Astrocyte (in vitro differentiated cells and primary cell): Measurements from ENCODE around the gene RASGRF2. TPM values are rescaled to one million over a fixed set of nuclear protein-coding genes. Genes with fewer than 3 reads are reported as not detected.

Experiments
- DNase-seq: peaks from one replicate; pipeline ENCODE4 v3.0.0-alpha.2; 2010; ENCODE audit warnings: low read depth
- FAIRE-seq: peaks from 2 replicates; lab custom pipeline; 2011; peaks lifted over from hg19 to GRCh38; lab: Jason Lieb, UNC
- H2AFZ ChIP-seq: 2 replicates; pipeline ENCODE4 v1.6.0; 2012; ENCODE audit warnings: low read depth, low read length, inconsistent platforms
- H3K27ac ChIP-seq: 2 replicates; pipeline ENCODE4 v1.5.1; 2011; ENCODE audit warnings: low read depth, low read length, inconsistent platforms
- H3K27me3 ChIP-seq: 2 replicates; pipeline ENCODE4 v1.6.0; 2011; ENCODE audit warnings: low read length, inconsistent platforms; ENCODE audit not compliant: insufficient read depth
- H3K36me3 ChIP-seq: 2 replicates; pipeline ENCODE4 v1.5.1; 2011; ENCODE audit warnings: low read length, inconsistent platforms; ENCODE audit not compliant: insufficient read depth
- H3K4me1 ChIP-seq: 2 replicates; pipeline ENCODE4 v1.5.1; 2011; ENCODE audit warnings: low read length, inconsistent platforms; ENCODE audit not compliant: insufficient read depth
- H3K4me2 ChIP-seq: 2 replicates; pipeline ENCODE4 v1.6.0; 2012; ENCODE audit warnings: low read length, inconsistent platforms
- H3K4me3 ChIP-seq: 2 replicates; pipeline ENCODE4 v1.5.1; 2011; ENCODE audit warnings: low read depth, mild to moderate bottlenecking, low read length, inconsistent platforms; ENCODE audit not compliant: insufficient read depth
- H3K79me2 ChIP-seq: 2 replicates; pipeline ENCODE4 v1.6.0; 2012; ENCODE audit warnings: mild to moderate bottlenecking, low read length, inconsistent platforms; ENCODE audit not compliant: insufficient read depth
- H3K9ac ChIP-seq: 2 replicates; pipeline ENCODE4 v1.6.0; 2012; ENCODE audit warnings: mild to moderate bottlenecking, low read length, inconsistent platforms
- H3K9me3 ChIP-seq: 2 replicates; pipeline ENCODE4 v1.5.1; 2012; ENCODE audit warnings: low read depth, mild to moderate bottlenecking, low read length, inconsistent platforms; ENCODE audit not compliant: insufficient read depth
- H4K20me1 ChIP-seq: 2 replicates; pipeline ENCODE4 v1.6.0; 2012; ENCODE audit warnings: low read length, inconsistent platforms; ENCODE audit not compliant: insufficient read depth
- H3K27ac Mint-ChIP-seq: one replicate; pipeline ENCODE4 v1.8.0; 2021; ENCODE audit warnings: mild to moderate bottlenecking, mixed read lengths; ENCODE audit not compliant: unreplicated experiment
- H3K27me3 Mint-ChIP-seq: one replicate; pipeline ENCODE4 v1.8.0; 2021; ENCODE audit warnings: low read depth, mixed read lengths; ENCODE audit not compliant: unreplicated experiment
- H3K36me3 Mint-ChIP-seq: one replicate; pipeline ENCODE4 v1.8.0; 2021; ENCODE audit warnings: low read depth, mixed read lengths; ENCODE audit not compliant: unreplicated experiment
- H3K4me1 Mint-ChIP-seq: one replicate; pipeline ENCODE4 v1.8.0; 2021; ENCODE audit warnings: low read depth, mixed read lengths; ENCODE audit not compliant: unreplicated experiment
- H3K4me3 Mint-ChIP-seq: one replicate; pipeline ENCODE4 v1.8.0; 2021; ENCODE audit warnings: mild to moderate bottlenecking, moderate library complexity, mixed read lengths; ENCODE audit not compliant: unreplicated experiment
- H3K9me3 Mint-ChIP-seq: one replicate; pipeline ENCODE4 v1.8.0; 2021; ENCODE audit warnings: mild to moderate bottlenecking, mixed read lengths; ENCODE audit not compliant: unreplicated experiment
- CTCF ChIP-seq: IDR thresholded peaks from 2 replicates; pipeline ENCODE4 v1.5.1; 2011; ENCODE audit warnings: low read depth, mild to moderate bottlenecking, inconsistent platforms, low read length, moderate library complexity; ENCODE audit not compliant: insufficient read depth
- EZH2 ChIP-seq: IDR thresholded peaks from 2 replicates; pipeline ENCODE4 v1.6.1; 2012; ENCODE audit warnings: mild to moderate bottlenecking, low read length, inconsistent platforms; ENCODE audit not compliant: insufficient read depth
- total RNA-seq: library from RNA; stranded (reverse); gene quantifications from 2 replicates; pipeline ENCODE4 v1.2.1, GENCODE V29; 2021

RASGRF2 gene
- total RNA-seq, 1 donor from 2014 or later: 8.0 TPM

DNA sequence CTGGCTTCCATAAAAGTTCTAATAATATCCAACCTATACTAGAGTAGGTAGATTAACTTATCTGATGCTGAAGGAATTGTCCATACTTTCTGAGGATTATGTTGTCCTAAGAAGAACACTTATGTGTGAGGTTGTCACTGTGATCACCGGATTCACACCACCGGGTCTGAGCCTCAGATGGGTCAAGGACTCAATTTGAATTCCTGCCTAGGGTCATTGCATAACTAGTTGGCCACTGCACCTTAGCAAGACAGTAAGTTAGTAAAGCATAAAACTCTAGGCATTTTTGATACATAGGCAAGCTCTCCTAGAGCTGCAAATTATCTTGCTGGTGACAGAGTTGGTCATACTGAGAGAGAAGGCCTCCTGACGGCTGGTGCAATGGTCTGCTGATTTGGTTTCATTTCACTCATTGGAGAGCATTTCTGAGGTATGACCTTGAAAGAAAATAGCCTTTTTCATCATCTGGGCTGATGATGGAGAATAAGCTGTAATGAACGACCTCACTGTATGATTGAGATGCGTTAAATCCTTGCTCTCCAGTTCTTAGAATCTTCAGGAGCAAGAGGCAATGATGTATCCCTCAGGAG, 200.9 kb downstream of the RASGRF2 start:
- TF ChIP-seq EZH2 (no peak), CTCF (no peak)
- H3K27me3 Mint-ChIP-seq: no peaks in the 10 kb centered on the region
- Histone ChIP-seq H3K27me3 (no peaks in the 10 kb centered on the region), H3K4me2 (no peak overlapping the region), H3K4me3 (no peak overlapping the region), H3K9me3 (no peaks in the 10 kb centered on the region), H3K79me2 (no peaks in the 10 kb centered on the region), H3K27ac (no peak overlapping the region), H3K4me1 (no peaks in the 10 kb centered on the region), H3K9ac (no peak overlapping the region), H4K20me1 (no peaks in the 10 kb centered on the region), H3K36me3 (no peaks in the 10 kb centered on the region), H2AFZ (no peak overlapping the region)
- H3K27ac Mint-ChIP-seq: no peak overlapping the region
- no peak for DNase-seq
- H3K4me3 Mint-ChIP-seq: no peak overlapping the region
- no peaks in the 10 kb centered on the region for H3K36me3 Mint-ChIP-seq
- peaks cover 14% of the 10 kb centered on the region for H3K4me1 Mint-ChIP-seq
- H3K9me3 Mint-ChIP-seq: peaks cover 3% of the 10 kb centered on the region
- no peak for FAIRE-seq

DNA sequence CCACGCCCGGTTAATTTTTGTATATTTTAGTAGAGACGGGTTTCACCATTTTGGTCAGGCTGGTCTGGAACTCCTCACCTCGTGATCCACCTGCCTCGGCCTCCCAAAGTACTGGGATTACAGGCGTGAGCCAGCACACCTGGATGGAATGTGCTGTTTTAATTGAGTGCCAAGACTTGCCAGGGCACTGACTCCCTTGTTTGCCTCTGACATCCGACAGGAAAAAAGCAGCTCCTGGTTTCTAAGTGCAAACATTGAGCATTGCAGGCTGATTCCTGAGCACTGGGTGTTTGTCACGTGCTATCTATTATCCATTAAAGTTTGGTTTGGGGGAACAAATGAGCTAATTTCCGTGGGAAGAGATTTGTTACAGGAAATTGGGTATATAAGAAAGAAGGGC, 202.3 kb downstream of the RASGRF2 start:
- Mint-ChIP-seq H3K36me3 (no peaks in the 10 kb centered on the region), H3K27me3 (no peaks in the 10 kb centered on the region), H3K4me3 (no peak overlapping the region), H3K9me3 (peaks cover 1% of the 10 kb centered on the region), H3K4me1 (peaks cover 14% of the 10 kb centered on the region), H3K27ac (no peak overlapping the region)
- H3K4me1 ChIP-seq: no peaks in the 10 kb centered on the region
- DNase-seq: no peak
- no peak for FAIRE-seq
- H3K79me2 ChIP-seq: no peaks in the 10 kb centered on the region
- H4K20me1 ChIP-seq: no peaks in the 10 kb centered on the region
- H2AFZ ChIP-seq: no peak overlapping the region
- no peaks in the 10 kb centered on the region for H3K36me3 ChIP-seq
- no peak overlapping the region for H3K27ac ChIP-seq
- H3K9me3 ChIP-seq: no peaks in the 10 kb centered on the region
- H3K9ac ChIP-seq: no peak overlapping the region
- H3K4me2 ChIP-seq: no peak overlapping the region
- H3K27me3 ChIP-seq: no peaks in the 10 kb centered on the region
- H3K4me3 ChIP-seq: no peak overlapping the region
- no peak for TF ChIP-seq EZH2
- no peak for TF ChIP-seq CTCF

GRCh38 chr5:81163651-81164050, 203.5 kb downstream of the RASGRF2 start:
- no peak overlapping the region for H3K27ac ChIP-seq
- H3K27ac Mint-ChIP-seq: peak overlapping the region; percentile 97
- no peaks in the 10 kb centered on the region for H3K36me3 Mint-ChIP-seq
- H3K27me3 Mint-ChIP-seq: peaks cover 2% of the 10 kb centered on the region
- H4K20me1 ChIP-seq: no peaks in the 10 kb centered on the region
- peaks cover 14% of the 10 kb centered on the region for H3K4me1 Mint-ChIP-seq
- DNase-seq (peak; percentile 51), FAIRE-seq (no peak)
- no peaks in the 10 kb centered on the region for H3K9me3 ChIP-seq
- H3K79me2 ChIP-seq: no peaks in the 10 kb centered on the region
- H3K4me3 ChIP-seq: no peak overlapping the region
- no peaks in the 10 kb centered on the region for H3K4me1 ChIP-seq
- no peak overlapping the region for H3K4me3 Mint-ChIP-seq
- no peaks in the 10 kb centered on the region for H3K27me3 ChIP-seq
- no peak overlapping the region for H3K9ac ChIP-seq
- no peak overlapping the region for H3K4me2 ChIP-seq
- peaks cover 1% of the 10 kb centered on the region for H3K9me3 Mint-ChIP-seq
- H3K36me3 ChIP-seq: no peaks in the 10 kb centered on the region
- TF ChIP-seq CTCF (no peak), EZH2 (no peak)
- H2AFZ ChIP-seq: no peak overlapping the region
